Measurements from ENCODE around the gene CDK5. TPM values are rescaled to one million over a fixed set of nuclear protein-coding genes. Genes with fewer than 3 reads are reported as not detected.
A peak's percentile ranks its signal among the peaks of the same experiment; 100 is the strongest.

The CDK5 gene
- total RNA-seq, 2 donors from 2014 or later: 13.1 to 18.5 TPM

- intact Hi-C loops (cut with DNase I): loop anchor here (2.0 to 10.0 kb wide), 2 partner anchors 25 to 119 kb away; partner anchors contain the start of gene SLC4A2
Observed at GRCh38 chr7:151083824-151084160, 26.1 kb upstream of the CDK5 start.

GRCh38 chr7:151083071-151083823 lies 25.6 kb upstream of the CDK5 start, which contains the start of gene TMUB1:
TMUB1 (minus strand) TSS chr7:151083493; CDS start chr7:151082563, 930 bp downstream.
- intact Hi-C loops (cut with DNase I): loop anchor here (2.0 to 10.0 kb wide), 2 partner anchors 24 to 118 kb away; partner anchors contain the start of gene SLC4A2
- peaks cover 35% of the 10 kb centered on the region for H3K4me1 ChIP-seq (replicated peaks)

More at GRCh38 chr7:151083824-151084160, 26.1 kb upstream of the CDK5 start:
- H3K27ac ChIP-seq: peak overlapping the region in 1 of 2 donors; percentile 90
- H3K4me1 ChIP-seq (replicated peaks): peaks cover 39% of the 10 kb centered on the region
- H3K27me3 ChIP-seq (replicated peaks; ENCODE audit: insufficient read depth): no peaks in the 10 kb centered on the region
- peak overlapping the region; percentile 77 to 91 for H3K4me3 ChIP-seq
- no peaks in the 10 kb centered on the region for H3K9me3 ChIP-seq
- DNase-seq (ENCODE audit: low spot score): no peak
- 34% methylated on average over 3 of the region's 3 CpGs for WGBS
- no peaks in the 10 kb centered on the region for H3K36me3 ChIP-seq
- TF ChIP-seq POLR2AphosphoS5 (IDR thresholded peaks at IDR 0.05) (no peak), CTCF (IDR thresholded peaks at IDR 0.05) (no peak), POLR2A (IDR thresholded peaks at IDR 0.05) (no peak)

GRCh38 chr7:151082141-151083070 lies 24.7 kb upstream of the CDK5 start:
- DNase-seq (ENCODE audit: low spot score): no peak
- no peak for TF ChIP-seq POLR2AphosphoS5 (IDR thresholded peaks at IDR 0.05)
- no peak for TF ChIP-seq CTCF (IDR thresholded peaks at IDR 0.05)
- no peak for TF ChIP-seq POLR2A (IDR thresholded peaks at IDR 0.05)
- intact Hi-C loops (cut with DNase I): loop anchor here (2.0 to 10.0 kb wide), 2 partner anchors 24 to 118 kb away; partner anchors contain the start of gene SLC4A2
- H3K4me3 ChIP-seq: peak overlapping the region; percentile 77 to 91
- WGBS: 51% methylated on average over 39 of the region's 42 CpGs
- no peaks in the 10 kb centered on the region for H3K36me3 ChIP-seq
- H3K9me3 ChIP-seq: no peaks in the 10 kb centered on the region
- no peaks in the 10 kb centered on the region for H3K27me3 ChIP-seq (replicated peaks; ENCODE audit: insufficient read depth)
- H3K27ac ChIP-seq: peak overlapping the region; percentile 88 to 90
- peaks cover 27% of the 10 kb centered on the region for H3K4me1 ChIP-seq (replicated peaks)

More at GRCh38 chr7:151083071-151083823, 25.6 kb upstream of the CDK5 start, which contains the start of gene TMUB1:
- TF ChIP-seq POLR2AphosphoS5 (IDR thresholded peaks at IDR 0.05) (peak; percentile 58), POLR2A (IDR thresholded peaks at IDR 0.05) (peak; percentile 68), CTCF (IDR thresholded peaks at IDR 0.05) (no peak)
- Histone ChIP-seq H3K36me3 (no peaks in the 10 kb centered on the region), H3K9me3 (no peaks in the 10 kb centered on the region), H3K27ac (peak within 1 kb of the TSS; percentile 88 to 90), H3K27me3 (replicated peaks; ENCODE audit: insufficient read depth) (no peaks in the 10 kb centered on the region), H3K4me3 (peak within 1 kb of the TSS; percentile 77 to 91)
- WGBS: 1% methylated on average over 29 of the region's 69 CpGs
- peak; percentile 69 for DNase-seq (ENCODE audit: low spot score)

- Histone ChIP-seq H3K9me3 (no peaks in the 10 kb centered on the region), H3K4me1 (replicated peaks) (peaks cover 27% of the 10 kb centered on the region), H3K27ac (peak overlapping the region; percentile 88 to 90), H3K4me3 (peak overlapping the region; percentile 83 to 87), H3K36me3 (no peaks in the 10 kb centered on the region), H3K27me3 (replicated peaks; ENCODE audit: insufficient read depth) (no peaks in the 10 kb centered on the region)
- no peak for DNase-seq (ENCODE audit: low spot score)
- intact Hi-C loops (cut with DNase I): loop anchor here (2.0 to 10.0 kb wide), 2 partner anchors 23 to 117 kb away; partner anchors contain the start of gene SLC4A2
- TF ChIP-seq CTCF (IDR thresholded peaks at IDR 0.05) (no peak), POLR2A (IDR thresholded peaks at IDR 0.05) (peak; percentile 6), POLR2AphosphoS5 (IDR thresholded peaks at IDR 0.05) (no peak)
- WGBS: 29% methylated on average over 52 of the region's 64 CpGs
Observed at GRCh38 chr7:151081170-151082101, 23.7 kb upstream of the CDK5 start.

Data from prostate gland (tissue), 2 donors.